IPS DF 4.7 (cell line): ENCODE data around the gene SLC47A2.

ENCODE experiments used
- DNase-seq: peaks from one replicate; pipeline ENCODE4 v3.0.0-alpha.2; 2013; ENCODE audit warnings: low spot score; ENCODE audit errors: extremely low read depth

Gene SLC47A2

DNA sequence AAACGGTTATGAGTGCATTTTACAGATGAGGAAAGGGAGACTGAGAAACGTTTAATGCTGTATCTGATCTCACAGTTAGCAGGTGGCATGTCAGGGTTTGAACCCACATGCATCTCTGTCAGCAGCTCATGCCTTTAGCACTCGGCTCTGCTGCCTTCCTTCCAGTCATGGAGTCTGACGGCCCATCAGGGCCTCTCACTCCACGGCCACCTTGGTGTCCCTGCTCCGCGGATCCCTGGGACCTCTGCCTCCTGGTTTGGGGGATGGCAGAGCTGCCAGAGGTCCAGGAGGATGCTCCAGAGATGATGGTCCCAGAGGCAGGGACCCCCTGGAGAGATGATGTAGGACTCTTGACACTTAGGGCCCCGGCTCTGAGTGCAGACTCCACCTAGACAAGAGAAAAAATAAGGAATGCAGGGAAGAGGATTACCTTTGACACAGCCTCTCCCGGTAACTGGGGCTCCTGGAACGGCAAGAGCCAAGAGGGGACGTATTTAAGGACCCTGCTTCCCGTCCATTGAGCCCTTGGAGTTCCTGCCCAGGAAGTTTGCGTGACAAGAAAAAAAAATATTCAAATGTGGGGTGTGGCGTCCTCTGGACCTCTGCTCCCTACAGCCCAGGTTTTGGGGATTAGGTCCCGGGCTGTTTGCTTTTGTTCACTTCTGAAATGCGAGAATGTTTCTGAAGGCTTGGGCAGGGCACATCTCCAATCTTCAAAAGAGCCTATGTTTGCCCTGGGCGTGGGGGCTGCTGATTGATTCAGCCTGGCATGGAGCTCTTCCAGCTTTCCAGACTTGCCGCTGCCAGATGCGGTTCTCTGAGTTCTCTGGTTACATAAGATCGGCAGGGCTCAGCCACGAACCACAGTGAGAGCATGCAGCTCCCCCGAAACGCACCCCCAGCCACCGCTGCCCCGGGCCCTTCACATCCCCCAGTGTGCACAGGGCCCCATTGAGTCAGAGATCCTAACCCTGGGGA is 31.7 kb upstream of the SLC47A2 start, which contains the start of gene ALDH3A1:
Gene ALDH3A1, minus strand, starts transcription at position 470 of the 978 bp plus-strand sequence. CDS start 3,169 bp downstream, outside the sequence.
- DNase-seq: no peak

- DNase-seq: no peak
Observed at GRCh38 chr17:19747159-19747719, 30.9 kb upstream of the SLC47A2 start.

GRCh38 chr17:19746517-19746916 is 30.1 kb upstream of the SLC47A2 start:
- DNase-seq: no peak

- DNase-seq: peak; percentile 62
Observed at GRCh38 chr17:19744922-19745757, 28.8 kb upstream of the SLC47A2 start.

GRCh38 chr17:19744492-19744891 is 28.1 kb upstream of the SLC47A2 start:
- DNase-seq: no peak

- DNase-seq: no peak
Observed at GRCh38 chr17:19743101-19744100, 27.0 kb upstream of the SLC47A2 start.

- no peak for DNase-seq
Observed at GRCh38 chr17:19742495-19742894, 26.1 kb upstream of the SLC47A2 start.

- DNase-seq: no peak
Observed at GRCh38 chr17:19741832-19742457, 25.6 kb upstream of the SLC47A2 start.

GRCh38 chr17:19740933-19741332 is 24.5 kb upstream of the SLC47A2 start:
- DNase-seq: no peak

GRCh38 chr17:19739241-19740201 is 23.1 kb upstream of the SLC47A2 start:
- no peak for DNase-seq

DNA sequence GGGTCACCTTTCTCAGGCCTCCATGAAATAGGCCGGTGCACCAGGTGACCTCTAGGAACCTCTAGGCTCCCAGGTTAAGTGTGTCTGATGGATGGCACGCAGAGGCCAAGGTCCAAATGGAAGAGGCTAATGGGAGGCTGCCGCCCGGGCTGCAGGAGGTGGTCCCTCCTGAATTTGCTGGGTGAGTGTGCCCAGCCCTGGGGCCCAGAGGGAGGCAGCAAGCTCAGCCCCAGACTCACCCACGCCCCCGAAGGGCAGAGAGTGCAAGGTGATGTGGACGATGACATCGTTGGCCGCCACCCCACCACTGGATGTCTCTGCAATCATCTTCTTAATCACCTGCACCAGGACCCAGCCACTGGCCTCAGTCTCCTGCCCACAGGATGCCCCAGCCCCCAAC is 22.4 kb upstream of the SLC47A2 start:
- no peak for DNase-seq

DNA sequence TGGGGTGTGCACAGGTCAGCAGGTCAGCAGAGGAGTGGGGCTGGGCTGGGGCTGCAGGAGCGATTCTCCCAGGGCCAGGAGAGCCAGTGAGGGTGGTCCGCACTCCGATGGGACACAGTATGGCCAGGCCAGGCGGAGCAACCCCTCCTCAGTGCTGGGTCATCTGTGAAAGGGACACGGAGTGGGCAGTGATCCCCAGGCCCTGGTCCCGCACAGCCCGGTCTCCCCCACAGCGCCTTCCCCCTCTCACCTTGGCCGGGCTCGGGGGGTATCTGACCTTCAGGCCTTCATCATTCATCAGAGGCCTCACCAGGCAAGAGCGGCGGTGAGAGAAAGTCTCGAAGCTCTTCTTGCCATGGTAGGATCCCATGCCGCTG is 21.7 kb upstream of the SLC47A2 start:
- DNase-seq: no peak

DNA sequence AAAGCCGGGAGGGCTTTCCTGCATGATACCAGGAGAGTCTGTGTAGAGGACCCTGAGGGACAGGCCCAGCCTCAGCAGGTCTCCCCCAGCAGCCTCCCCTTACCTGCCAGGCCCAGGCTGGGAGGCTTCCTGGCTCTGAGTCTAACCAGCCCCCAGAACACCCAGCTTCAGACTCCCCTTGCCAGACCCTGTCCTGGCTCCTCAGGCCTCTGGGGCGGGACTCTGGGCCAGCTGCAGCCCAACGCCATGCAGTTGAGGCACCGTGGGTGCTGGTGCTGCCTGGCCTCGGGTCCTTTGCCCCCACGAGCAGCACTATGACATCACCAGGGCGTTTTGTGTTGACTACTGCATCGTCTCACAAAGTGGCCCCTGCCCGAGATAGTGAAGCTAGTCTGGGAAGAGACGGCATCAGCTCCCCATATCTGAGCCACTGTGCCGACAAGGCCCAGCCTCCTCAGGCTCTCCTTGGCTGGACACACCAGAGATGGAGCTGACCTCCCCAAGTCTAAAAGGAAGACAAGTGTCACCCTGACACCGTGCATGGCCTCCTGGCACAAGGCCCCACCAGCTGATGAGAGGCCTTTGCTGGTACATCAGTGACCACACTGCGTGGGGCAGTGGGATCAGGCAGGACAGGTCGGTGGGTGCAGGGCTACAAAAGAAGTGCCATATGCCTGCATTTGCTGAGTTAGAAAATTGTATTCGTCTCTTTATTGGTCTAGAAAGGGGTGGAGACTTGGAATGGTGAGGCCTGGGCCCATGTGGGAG is 21.1 kb upstream of the SLC47A2 start:
- DNase-seq: no peak

DNA sequence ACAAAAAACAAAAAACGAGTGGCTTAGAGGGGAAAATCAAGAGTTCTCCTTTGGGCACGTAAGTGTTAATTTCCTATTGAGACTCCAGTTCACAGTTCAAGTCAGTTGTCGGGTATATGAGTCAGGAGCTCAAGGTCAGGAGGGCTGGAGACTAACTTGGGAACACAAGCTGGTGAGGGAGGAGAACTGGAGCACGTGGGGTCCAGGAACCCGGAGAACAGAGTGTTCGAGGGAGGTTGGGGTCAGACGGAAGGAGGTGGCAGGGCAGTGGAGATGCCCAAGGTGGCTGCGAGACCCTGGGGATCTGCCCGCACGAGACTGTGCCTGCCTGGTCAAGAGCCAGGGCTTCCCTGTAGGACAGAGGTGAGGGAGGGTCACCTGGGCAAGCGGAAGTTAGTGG is 19.7 kb upstream of the SLC47A2 start:
- no peak for DNase-seq

- DNase-seq: no peak
Observed at GRCh38 chr17:19733953-19734526, 17.7 kb upstream of the SLC47A2 start.

GRCh38 chr17:19731626-19732025 is 15.2 kb upstream of the SLC47A2 start:
- no peak for DNase-seq

GRCh38 chr17:19730843-19731242 is 14.5 kb upstream of the SLC47A2 start:
- no peak for DNase-seq

GRCh38 chr17:19729900-19730299 is 13.5 kb upstream of the SLC47A2 start:
- no peak for DNase-seq
